H1 (cell line): Measurements from ENCODE around the gene HSPA1B. TPM values are rescaled to one million over a fixed set of nuclear protein-coding genes. Genes with fewer than 3 reads are reported as not detected.

Experiments used
- CTCF ChIA-PET: fragments of 300-600 bp; sonication (Branson Sonifier 250); formaldehyde crosslinking; loops from one replicate; lab custom pipeline; 2021; ENCODE audit not compliant: partially characterized antibody; lab: Charles Lee
- POLR2A ChIA-PET: fragments of 300-600 bp; sonication (Branson Sonifier 250); formaldehyde crosslinking; loops from one replicate; lab custom pipeline; 2021; ENCODE audit warnings: inconsistent platforms; ENCODE audit not compliant: partially characterized antibody; lab: Charles Lee
- DNase-seq, 2 experiments: peaks; one replicate each; pipeline versions ENCODE4 v3.0.0 to v3.0.0-alpha.2; 2010 to 2022; ENCODE audit warnings: low spot score in 2 of 2, low read depth in 1 of 2, mixed read lengths in 1 of 2
- FAIRE-seq: peaks from 2 replicates; lab custom pipeline; 2011; peaks lifted over from hg19 to GRCh38; lab: Jason Lieb, UNC
- H2AFZ ChIP-seq: 2 replicates; pipeline ENCODE4 v1.8.1; 2012; ENCODE audit warnings: low read length, inconsistent platforms
- H2AK5ac ChIP-seq: 2 replicates; pipeline ENCODE4 v1.6.1; 2013; ENCODE audit warnings: low read depth, low read length
- H2BK120ac ChIP-seq: replicated peaks from 2 replicates; pipeline ENCODE3; 2013; ENCODE audit warnings: low read depth, low read length, inconsistent platforms
- H2BK12ac ChIP-seq: 2 replicates; pipeline ENCODE4 v1.6.1; 2013; ENCODE audit warnings: low read depth, low read length
- H2BK15ac ChIP-seq: 2 replicates; pipeline ENCODE4 v1.6.1; 2013; ENCODE audit warnings: low read length
- H2BK20ac ChIP-seq: 2 replicates; pipeline ENCODE4 v1.6.1; 2013; ENCODE audit warnings: low read length
- H2BK5ac ChIP-seq: 2 replicates; pipeline ENCODE4 v1.6.1; 2013; ENCODE audit warnings: low read depth, low read length
- H3K14ac ChIP-seq: 2 replicates; pipeline ENCODE4 v1.6.1; 2013; ENCODE audit warnings: inconsistent platforms; ENCODE audit not compliant: insufficient read length
- H3K18ac ChIP-seq: 2 replicates; pipeline ENCODE4 v1.6.1; 2013; ENCODE audit warnings: low read length; ENCODE audit errors: extremely low read depth
- H3K23ac ChIP-seq: 2 replicates; pipeline ENCODE4 v1.6.1; 2013; ENCODE audit warnings: inconsistent platforms; ENCODE audit not compliant: insufficient read length
- H3K23me2 ChIP-seq: 2 replicates; pipeline ENCODE4 v1.6.1; 2013; ENCODE audit warnings: low read depth, low read length
- H3K27ac ChIP-seq: 2 replicates; pipeline ENCODE4 v1.6.1; 2011; ENCODE audit warnings: low read depth, low read length, inconsistent platforms
- H3K27me3 ChIP-seq, 4 experiments: replicated peaks in 1 of 4; 1 replicate in 1 of 4; 2 replicates in 3 of 4; pipeline versions ENCODE4 v1.6.1 to v1.8.1; 2011 to 2013; ENCODE audit warnings: low read length in 3 of 4, mild to moderate bottlenecking in 3 of 4, inconsistent platforms in 2 of 4, mixed read lengths in 2 of 4, moderate library complexity in 1 of 4; ENCODE audit not compliant: control insufficient read depth in 3 of 4, insufficient read depth in 3 of 4; ENCODE audit errors: extremely low read depth in 1 of 4
- H3K36me3 ChIP-seq, 4 experiments: 2 replicates each; pipeline versions ENCODE4 v1.6.1 to v1.8.1; 2011 to 2013; ENCODE audit warnings: mild to moderate bottlenecking in 4 of 4, low read length in 3 of 4, moderate library complexity in 2 of 4, control low read depth in 1 of 4, inconsistent platforms in 1 of 4; ENCODE audit not compliant: insufficient read depth in 4 of 4, control insufficient read depth in 2 of 4
- H3K4ac ChIP-seq: replicated peaks from 2 replicates; pipeline ENCODE3; 2013; ENCODE audit warnings: low read length, low read depth, mixed read lengths, inconsistent platforms; ENCODE audit not compliant: insufficient read length
- H3K4me1 ChIP-seq, 4 experiments: replicated peaks in 1 of 4; 1 replicate in 1 of 4; 2 replicates in 3 of 4; pipeline versions ENCODE4 v1.6.1 to v1.8.1; 2011 to 2013; ENCODE audit warnings: low read length in 3 of 4, inconsistent platforms in 2 of 4, mixed read lengths in 1 of 4; ENCODE audit not compliant: insufficient read depth in 4 of 4, control insufficient read depth in 3 of 4
- H3K4me2 ChIP-seq, 2 experiments: 2 replicates each; pipeline versions ENCODE4 v1.6.1 to v1.8.1; 2011 to 2013; ENCODE audit warnings: low read depth in 2 of 2, low read length in 2 of 2, control low read depth in 1 of 2, inconsistent platforms in 1 of 2, mild to moderate bottlenecking in 1 of 2; ENCODE audit not compliant: insufficient read depth in 1 of 2
- H3K4me3 ChIP-seq, 4 experiments: fragments of 200-600, 300-600 bp in 1 of 4; sonication (generic), shearing (Covaris generic), sonication (Bioruptor Twin) in 1 of 4; 2 replicates each; pipeline versions ENCODE4 v1.5.1 to v1.8.1; 2011 to 2016; ENCODE audit warnings: low read length in 4 of 4, low read depth in 3 of 4, control low read depth in 2 of 4, inconsistent platforms in 2 of 4, mild to moderate bottlenecking in 2 of 4, mixed read lengths in 1 of 4, moderate library complexity in 1 of 4; ENCODE audit not compliant: insufficient read depth in 2 of 4; ENCODE audit errors: extremely low read depth in 1 of 4
- H3K56ac ChIP-seq: replicated peaks from 2 replicates; pipeline ENCODE3; 2013; ENCODE audit warnings: low read depth, mild to moderate bottlenecking, mixed read lengths, low read length, inconsistent platforms; ENCODE audit not compliant: insufficient read length
- H3K79me1 ChIP-seq: 2 replicates; pipeline ENCODE4 v1.6.1; 2013; ENCODE audit warnings: low read depth, low read length, control low read depth
- H3K79me2 ChIP-seq, 2 experiments: 2 replicates each; pipeline versions ENCODE4 v1.6.1 to v1.8.1; 2012 to 2013; ENCODE audit warnings: low read length in 2 of 2, mild to moderate bottlenecking in 2 of 2, inconsistent platforms in 1 of 2; ENCODE audit not compliant: insufficient read depth in 2 of 2, control insufficient read depth in 1 of 2
- H3K9ac ChIP-seq, 4 experiments: replicated peaks in 1 of 4; 1 replicate in 1 of 4; 2 replicates in 3 of 4; pipeline versions ENCODE4 v1.6.1 to v1.8.1; 2011 to 2013; ENCODE audit warnings: low read depth in 3 of 4, low read length in 3 of 4, control low read depth in 2 of 4, mild to moderate bottlenecking in 2 of 4, moderate library complexity in 2 of 4, inconsistent platforms in 1 of 4; ENCODE audit errors: extremely low read depth in 1 of 4
- H3K9me3 ChIP-seq, 2 experiments: 2 replicates each; pipeline versions ENCODE4 v1.6.1 to v1.8.1; 2012 to 2013; ENCODE audit warnings: mild to moderate bottlenecking in 2 of 2, moderate library complexity in 2 of 2, control low read depth in 1 of 2, inconsistent platforms in 1 of 2, low read depth in 1 of 2, low read length in 1 of 2, mixed read lengths in 1 of 2; ENCODE audit not compliant: insufficient read depth in 2 of 2
- H4K20me1 ChIP-seq, 2 experiments: replicated peaks in 1 of 2; 2 replicates each; pipeline versions ENCODE3 to v1.8.1; 2011 to 2013; ENCODE audit warnings: inconsistent platforms in 2 of 2, low read length in 2 of 2, mild to moderate bottlenecking in 1 of 2; ENCODE audit not compliant: insufficient read depth in 2 of 2, control insufficient read depth in 1 of 2
- H4K5ac ChIP-seq: 2 replicates; pipeline ENCODE4 v1.6.1; 2013; ENCODE audit warnings: low read length, low read depth, mixed read lengths, inconsistent platforms; ENCODE audit not compliant: insufficient read length
- H4K8ac ChIP-seq: 2 replicates; pipeline ENCODE4 v1.8.0; 2013; ENCODE audit warnings: mild to moderate bottlenecking, moderate library complexity, low read length, inconsistent platforms; ENCODE audit not compliant: insufficient read depth; ENCODE audit errors: extremely low read depth
- H4K91ac ChIP-seq: replicated peaks from 2 replicates; pipeline ENCODE3; 2013; ENCODE audit warnings: low read length, mixed read lengths, inconsistent platforms; ENCODE audit not compliant: insufficient read length
- BRCA1 ChIP-seq: IDR thresholded peaks from 2 replicates; pipeline ENCODE4 v1.6.1; 2012; ENCODE audit warnings: low read depth, low read length, improper control_type of control experiment
- CBX8 ChIP-seq: fragments of 300-800, 300-1000 bp; sonication (generic); IDR thresholded peaks from 2 replicates; pipeline ENCODE4 v1.7.1; 2016; ENCODE audit warnings: low read depth, low read length, borderline replicate concordance
- EP300 ChIP-seq, 2 experiments: IDR thresholded peaks; 1 replicate in 1 of 2; 2 replicates in 1 of 2; pipeline ENCODE4 v1.6.1; 2011 to 2012; ENCODE audit warnings: low read depth in 2 of 2, low read length in 2 of 2, mild to moderate bottlenecking in 2 of 2, borderline replicate concordance in 1 of 2, inconsistent platforms in 1 of 2, moderate library complexity in 1 of 2
- JUND ChIP-seq: IDR thresholded peaks from 2 replicates; pipeline ENCODE4 v1.6.1; 2011; ENCODE audit warnings: mild to moderate bottlenecking, improper control_type of control experiment, low read length
- MAX ChIP-seq: IDR thresholded peaks from 2 replicates; pipeline ENCODE4 v1.6.1; 2012; ENCODE audit warnings: inconsistent platforms
- RNF2 ChIP-seq: fragments of 200-900, 300-1000 bp; sonication (generic); IDR thresholded peaks from 2 replicates; pipeline ENCODE4 v1.7.1; 2016; ENCODE audit warnings: borderline replicate concordance, low read depth, mild to moderate bottlenecking, antibody characterized with exemption, low read length; ENCODE audit not compliant: poor library complexity, severe bottlenecking; ENCODE audit errors: missing control alignments
- RXRA ChIP-seq: IDR thresholded peaks from 2 replicates; pipeline ENCODE4 v1.6.1; 2011; ENCODE audit warnings: low read depth, mild to moderate bottlenecking, low read length, moderate library complexity; ENCODE audit not compliant: insufficient read depth
- SP2 ChIP-seq: IDR thresholded peaks from 2 replicates; pipeline ENCODE4 v1.6.1; 2012; ENCODE audit warnings: mild to moderate bottlenecking, low read length, inconsistent platforms
- SRF ChIP-seq: IDR thresholded peaks from 2 replicates; pipeline ENCODE4 v1.6.1; 2011; ENCODE audit warnings: mild to moderate bottlenecking, low read depth, low read length, moderate library complexity
- ZNF274 ChIP-seq: IDR thresholded peaks from 2 replicates; pipeline ENCODE4 v1.7.0; 2012; ENCODE audit warnings: low read length, borderline replicate concordance; ENCODE audit errors: extremely low read depth
- WGBS, 2 experiments: shearing (Covaris generic) in 1 of 2; methylation state at CpG; one replicate each; pipeline versions ENCODE4 v1.1.6 to v1.1.7; 2013 to 2015; ENCODE audit warnings: low lambda C conversion rate in 2 of 2, mixed read lengths in 2 of 2, inconsistent platforms in 1 of 2, low coverage in 1 of 2, missing lambda C conversion rate in 1 of 2; ENCODE audit not compliant: insufficient replicate concordance in 2 of 2, insufficient coverage in 1 of 2, insufficient read length in 1 of 2; ENCODE audit errors: extremely low coverage in 1 of 2, missing lambda C conversion rate in 1 of 2; 5-methylcytosine and 5-hydroxymethylcytosine counted together
- polyA plus RNA-seq, 7 experiments: library from polyadenylated mRNA; depleted of rRNA in 3 of 7; stranded (reverse) in 5 of 7; unstranded in 2 of 7; fragments of >200 nt in 5 of 7; fragments of 200-250 nt in 2 of 7; gene quantifications; 1 replicate in 5 of 7; 2 replicates in 1 of 7; 4 replicates in 1 of 7; pipeline versions ENCODE4 v1.2.1 to v1.2.3, GENCODE V29; 2011 to 2013; ENCODE audit warnings: missing spikeins in 2 of 7, mixed read lengths in 2 of 7
- total RNA-seq: library from RNA; stranded (reverse); fragmentation: NEBNext Ultra II Directional; extraction: Animal tissue kit (Norgen Biotek cat#: 25700); gene quantifications from 2 replicates; pipeline ENCODE4 v1.2.1, GENCODE V29; 2021
- TF ChIP-seq, protein P1 (sequence below): IDR thresholded peaks from 2 replicates; pipeline ENCODE4 v1.6.1; 2011; ENCODE audit warnings: low read length, improper control_type of control experiment

The HSPA1B gene
- total and polyA plus RNA-seq, 2 of the 8 experiments (the other 6 are each of a cell fraction or from before 2014, with no cell fraction given), result 36.6 to 76.6 TPM

DNA sequence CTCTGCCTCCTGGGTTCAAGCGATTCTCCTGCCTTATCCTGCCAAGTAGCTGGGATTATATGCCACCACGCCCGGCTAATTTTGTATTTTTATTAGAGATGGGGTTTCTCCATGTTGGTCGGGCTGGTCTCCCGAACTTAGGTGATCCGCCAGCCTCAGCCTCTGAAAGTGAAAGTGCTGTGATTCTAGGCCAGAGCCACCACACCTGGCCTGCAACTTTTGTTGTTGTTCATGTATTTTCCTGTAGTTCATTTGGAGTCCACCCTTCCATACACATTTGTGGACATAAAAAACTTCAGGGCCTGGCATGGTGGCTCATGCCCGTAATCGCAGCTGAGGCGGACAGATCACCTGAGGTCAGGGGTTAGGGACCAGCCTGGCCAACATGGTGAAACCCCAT, 14.5 kb downstream of the HSPA1B start:
- H3K9me3 ChIP-seq, result no peaks in the 10 kb centered on the region
- H3K56ac ChIP-seq, result no peak overlapping the region
- H4K91ac ChIP-seq, result no peak overlapping the region
- peaks cover 7% of the 10 kb centered on the region for H3K23me2 ChIP-seq
- H3K4me1 ChIP-seq, result peaks cover 2 to 8% (median 5%) of the 10 kb centered on the region in 4 experiments; a peak in 4 of 7 replicates
- no peak overlapping the region for H2BK120ac ChIP-seq
- H3K4me3 ChIP-seq, result no peak overlapping the region
- no peak overlapping the region for H2AFZ ChIP-seq
- H3K14ac ChIP-seq, result no peak overlapping the region
- no peak overlapping the region for H3K4me2 ChIP-seq
- H3K18ac ChIP-seq, result no peak overlapping the region
- no peak overlapping the region for H2BK12ac ChIP-seq
- H2AK5ac ChIP-seq, result no peak overlapping the region
- peaks cover 3% of the 10 kb centered on the region; the same call in 1 of the 2 replicates for H3K79me1 ChIP-seq
- no peak overlapping the region for H3K9ac ChIP-seq
- DNase-seq (no peak), FAIRE-seq (no peak)
- no peak overlapping the region for H2BK5ac ChIP-seq
- 92% methylated on average over 9 of the region's 9 CpGs; no CpG with 5 or more reads in 1 of the 2 experiments for WGBS, 2 experiments
- POLR2A ChIA-PET, result interaction anchor here (0.7 to 12.6 kb wide), 16 partner anchors 7 to 956 kb away, joined by 3 to 189 read pairs (median 8); partner anchors contain the start of genes HSPA1A, HSPA1B, HSPA1L and LSM2
- no peaks in the 10 kb centered on the region for H3K27me3 ChIP-seq
- H4K20me1 ChIP-seq, result peaks cover 16 to 18% of the 10 kb centered on the region in 2 experiments
- H3K36me3 ChIP-seq, result peaks cover 26 to 60% (median 40%) of the 10 kb centered on the region in 4 experiments
- no peak overlapping the region for H4K5ac ChIP-seq
- CTCF ChIA-PET, result interaction anchor here (0.6 to 1.9 kb wide), 5 partner anchors 12 to 154 kb away, joined by 3 to 5 read pairs (median 3); no protein-coding TSS in a partner anchor
- peaks cover 4 to 14% of the 10 kb centered on the region in 2 experiments; a peak in 3 of 4 replicates for H3K79me2 ChIP-seq
- H4K8ac ChIP-seq, result peak overlapping the region; percentile 57; the same call in 1 of the 2 replicates
- no peak overlapping the region for H3K4ac ChIP-seq
- no peak overlapping the region for H3K23ac ChIP-seq
- H2BK15ac ChIP-seq, result no peak overlapping the region
- no peak overlapping the region for H2BK20ac ChIP-seq
- no peak overlapping the region for H3K27ac ChIP-seq
- TF ChIP-seq SP2 (no peak), MAX (no peak), BRCA1 (no peak), JUND (no peak), EP300 (IDR thresholded peaks at IDR 0.05; ENCODE audit: borderline replicate concordance in 1 of 2, low read depth in 2 of 2, low read length in 2 of 2) (no peak), RXRA (no peak), RNF2 (no peak), ZNF274 (no peak), SRF (no peak), CBX8 (no peak)
- TF ChIP-seq, protein P1, sequence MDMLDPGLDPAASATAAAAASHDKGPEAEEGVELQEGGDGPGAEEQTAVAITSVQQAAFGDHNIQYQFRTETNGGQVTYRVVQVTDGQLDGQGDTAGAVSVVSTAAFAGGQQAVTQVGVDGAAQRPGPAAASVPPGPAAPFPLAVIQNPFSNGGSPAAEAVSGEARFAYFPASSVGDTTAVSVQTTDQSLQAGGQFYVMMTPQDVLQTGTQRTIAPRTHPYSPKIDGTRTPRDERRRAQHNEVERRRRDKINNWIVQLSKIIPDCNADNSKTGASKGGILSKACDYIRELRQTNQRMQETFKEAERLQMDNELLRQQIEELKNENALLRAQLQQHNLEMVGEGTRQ, result no peak
